HEK293 (cell line): ENCODE data around the gene ADAMTS16.
A peak's percentile ranks its signal among the peaks of the same experiment; 100 is the strongest.

Source experiments
- CTCF ChIA-PET: fragments of 350-600 bp; formaldehyde crosslinking; extraction: SDS; loops from one replicate; lab custom pipeline; 2021; ENCODE audit warnings: antibody characterized with exemption; lab: Yijun Ruan, JAX
- POLR2A ChIA-PET: fragments of 300-600 bp; formaldehyde crosslinking; extraction: SDS; loops from one replicate; lab custom pipeline; 2020; ENCODE audit warnings: antibody characterized with exemption, inconsistent platforms; lab: Yijun Ruan, JAX
- H3K27ac ChIP-seq: fragments of 200-500 bp; sonication (Bioruptor generic); 2 replicates; pipeline ENCODE4 v1.5.1; 2014; ENCODE audit warnings: low read depth, low read length, control low read depth, inconsistent platforms; ENCODE audit errors: extremely low read depth
- H3K36me3 ChIP-seq, 2 experiments: fragments of 200-500 bp in 1 of 2; sonication (Bioruptor generic) in 1 of 2; 1 replicate in 1 of 2; 2 replicates in 1 of 2; pipeline ENCODE4 v1.5.1; 2014 to 2017; ENCODE audit warnings: inconsistent platforms in 2 of 2, low read length in 2 of 2; ENCODE audit not compliant: control insufficient read depth in 2 of 2, insufficient read depth in 1 of 2
- H3K4me1 ChIP-seq: fragments of 200-500 bp; sonication (Bioruptor generic); 2 replicates; pipeline ENCODE4 v1.5.1; 2014; ENCODE audit warnings: mild to moderate bottlenecking, low read length, inconsistent platforms; ENCODE audit not compliant: control insufficient read depth, insufficient read depth
- H3K4me3 ChIP-seq: 2 replicates; pipeline ENCODE4 v1.5.1; 2011; ENCODE audit warnings: low read depth, mild to moderate bottlenecking, control low read depth, low read length, moderate library complexity
- H3K9me3 ChIP-seq: fragments of 200-500 bp; sonication (Bioruptor generic); 2 replicates; pipeline ENCODE4 v1.5.1; 2014; ENCODE audit warnings: low read depth, low read length, inconsistent platforms; ENCODE audit not compliant: control insufficient read depth, insufficient read depth
- AEBP2 ChIP-seq: fragments of 450-650 bp; formaldehyde crosslinking; IDR thresholded peaks from 2 replicates; pipeline ENCODE4 v1.5.1; 2016; ENCODE audit warnings: missing biosample characterization, missing genetic modification characterization, borderline replicate concordance
- INSM2 ChIP-seq: fragments of 450-650 bp; formaldehyde crosslinking; IDR thresholded peaks from 2 replicates; pipeline ENCODE4 v1.5.1; 2016; ENCODE audit warnings: missing biosample characterization, missing genetic modification characterization
- MEIS1 ChIP-seq: sonication (generic); formaldehyde crosslinking; IDR thresholded peaks from 2 replicates; pipeline ENCODE4 v1.8.1; 2022; ENCODE audit warnings: missing genetic modification reagents, mild to moderate bottlenecking, borderline replicate concordance
- OVOL3 ChIP-seq: fragments of 450-650 bp; formaldehyde crosslinking; IDR thresholded peaks from 2 replicates; pipeline ENCODE4 v1.5.1; 2016; ENCODE audit warnings: missing biosample characterization, missing genetic modification characterization
- PRDM10 ChIP-seq: fragments of 450-650 bp; formaldehyde crosslinking; IDR thresholded peaks from 2 replicates; pipeline ENCODE4 v1.5.1; 2016; ENCODE audit warnings: missing biosample characterization, missing genetic modification characterization
- PRDM6 ChIP-seq: fragments of 450-650 bp; formaldehyde crosslinking; IDR thresholded peaks from 2 replicates; pipeline ENCODE4 v1.5.1; 2017; ENCODE audit warnings: missing biosample characterization, missing genetic modification characterization
- RBAK ChIP-seq: fragments of 450-650 bp; formaldehyde crosslinking; IDR thresholded peaks from 2 replicates; pipeline ENCODE4 v1.5.1; 2016; ENCODE audit warnings: missing biosample characterization, missing genetic modification characterization
- ZNF18 ChIP-seq: fragments of 450-650 bp; formaldehyde crosslinking; IDR thresholded peaks from 2 replicates; pipeline ENCODE4 v1.5.1; 2016; ENCODE audit warnings: missing biosample characterization, missing genetic modification characterization
- ZNF211 ChIP-seq: fragments of 450-650 bp; formaldehyde crosslinking; IDR thresholded peaks from 2 replicates; pipeline ENCODE4 v1.5.1; 2016; ENCODE audit warnings: low read depth, missing biosample characterization, missing genetic modification characterization
- ZNF223 ChIP-seq: fragments of 450-650 bp; formaldehyde crosslinking; IDR thresholded peaks from 2 replicates; pipeline ENCODE4 v1.5.1; 2016; ENCODE audit warnings: missing biosample characterization, missing genetic modification characterization
- ZNF302 ChIP-seq: fragments of 450-650 bp; formaldehyde crosslinking; IDR thresholded peaks from 2 replicates; pipeline ENCODE4 v1.5.1; 2016; ENCODE audit warnings: missing biosample characterization, missing genetic modification characterization, low read depth
- ZNF354C ChIP-seq: fragments of 450-650 bp; formaldehyde crosslinking; IDR thresholded peaks from 2 replicates; pipeline ENCODE4 v1.5.1; 2016; ENCODE audit warnings: missing biosample characterization, missing genetic modification characterization, low read depth, borderline replicate concordance
- ZNF366 ChIP-seq: fragments of 450-650 bp; formaldehyde crosslinking; conservative IDR thresholded peaks from 2 replicates; pipeline ENCODE4 v1.5.1; 2016; ENCODE audit warnings: missing biosample characterization, missing genetic modification characterization
- ZNF37A ChIP-seq: fragments of 450-650 bp; IDR thresholded peaks from 2 replicates; pipeline ENCODE4 v1.5.1; 2018; ENCODE audit warnings: missing biosample characterization, missing genetic modification characterization
- ZNF416 ChIP-seq: fragments of 450-650 bp; formaldehyde crosslinking; IDR thresholded peaks from 2 replicates; pipeline ENCODE4 v1.5.1; 2016; ENCODE audit warnings: missing biosample characterization, missing genetic modification characterization
- ZNF501 ChIP-seq: fragments of 450-650 bp; formaldehyde crosslinking; IDR thresholded peaks from 2 replicates; pipeline ENCODE4 v1.5.1; 2016; ENCODE audit warnings: missing biosample characterization, missing genetic modification characterization
- ZNF544 ChIP-seq: fragments of 450-650 bp; formaldehyde crosslinking; IDR thresholded peaks from 2 replicates; pipeline ENCODE4 v1.5.0; 2017; ENCODE audit warnings: missing biosample characterization, missing genetic modification characterization
- ZNF548 ChIP-seq: fragments of 450-650 bp; formaldehyde crosslinking; IDR thresholded peaks from 2 replicates; pipeline ENCODE4 v1.5.1; 2016; ENCODE audit warnings: missing biosample characterization, missing genetic modification characterization
- ZNF629 ChIP-seq: fragments of 450-650 bp; formaldehyde crosslinking; IDR thresholded peaks from 2 replicates; pipeline ENCODE4 v1.5.1; 2017; ENCODE audit warnings: missing biosample characterization, missing genetic modification characterization
- ZSCAN18 ChIP-seq: fragments of 450-650 bp; formaldehyde crosslinking; IDR thresholded peaks from 2 replicates; pipeline ENCODE4 v1.5.1; 2016; ENCODE audit warnings: missing biosample characterization, missing genetic modification characterization

The ADAMTS16 gene

GRCh38 chr5:5132693-5133295 lies 7.3 kb upstream of the ADAMTS16 start (continued):
- TF ChIP-seq ZNF366 (tag by site-specific recombination) = no peak

GRCh38 chr5:5134107-5134506 lies 6.0 kb upstream of the ADAMTS16 start:
- CTCF ChIA-PET = no interaction called here
- Histone ChIP-seq H3K36me3 (no peaks in the 10 kb centered on the region), H3K9me3 (no peaks in the 10 kb centered on the region)
- TF ChIP-seq MEIS1 (CRISPR knock-in tag) (no peak), RBAK (peak; percentile 93), ZNF416 (tag by site-specific recombination) (no peak), ZNF37A (tag by site-specific recombination) (no peak)
- TF ChIP-seq, all 188 proteins: peak for 1
- POLR2A ChIA-PET = no interaction called here
- peaks cover 8% of the 10 kb centered on the region for H3K4me1 ChIP-seq
- no peak overlapping the region for H3K27ac ChIP-seq
- no peak overlapping the region for H3K4me3 ChIP-seq

GRCh38 chr5:5135957-5136676 lies 4.0 kb upstream of the ADAMTS16 start:
- Histone ChIP-seq H3K27ac (peak overlapping the region; percentile 22; the same call in 1 of the 2 replicates), H3K36me3 (no peaks in the 10 kb centered on the region), H3K4me1 (peaks cover 8% of the 10 kb centered on the region), H3K4me3 (no peak overlapping the region), H3K9me3 (no peaks in the 10 kb centered on the region)
- ChIA-PET CTCF (interaction anchor here (0.6 to 4.1 kb wide), 3 partner anchors 190 to 266 kb away, joined by 3 to 23 read pairs (median 3); no protein-coding TSS in a partner anchor), POLR2A (no interaction called here)
- TF ChIP-seq ZNF354C (tag by site-specific recombination) (no peak), ZNF629 (tag by site-specific recombination) (peak; percentile 66), ZNF544 (no peak), ZNF223 (tag by site-specific recombination) (no peak), OVOL3 (tag by site-specific recombination) (no peak), ZNF211 (tag by site-specific recombination) (no peak), ZNF18 (tag by site-specific recombination) (no peak), INSM2 (tag by site-specific recombination) (peak; percentile 27; the same call in 1 of the 2 replicates), ZSCAN18 (tag by site-specific recombination) (no peak), ZNF302 (no peak), PRDM10 (tag by site-specific recombination) (no peak), ZNF501 (tag by site-specific recombination) (no peak), ZNF548 (tag by site-specific recombination) (no peak), PRDM6 (peak; percentile 47; the same call in 1 of the 2 replicates), AEBP2 (tag by site-specific recombination) (no peak)
